Activated CD8-positive, alpha-beta memory T cell treated with anti-CD3 and anti-CD28 coated beads, Interleukin-2, amount 50 U/mL, for 48 hours (primary cell): ENCODE results near the gene HEXIM2.
"Not testable (repeated sequence)": the region's sequence is repeated elsewhere in the genome, so short reads cannot be mapped to it uniquely, and the experiment has no call there.

Experiments used
- DNase-seq: peaks from one replicate; pipeline ENCODE4 v3.0.0-alpha.2; 2020

The HEXIM2 gene

GRCh38 chr17:45171338-45172231 is 9.9 kb downstream of the HEXIM2 start:
- DNase-seq: no peak

GRCh38 chr17:45172232-45172540 is 10.5 kb downstream of the HEXIM2 start:
- no peak for DNase-seq

GRCh38 chr17:45172541-45173286 is 11.0 kb downstream of the HEXIM2 start:
- DNase-seq: peak; percentile 78

- DNase-seq: no peak
Observed at GRCh38 chr17:45175759-45176115, 14.1 kb downstream of the HEXIM2 start.

GRCh38 chr17:45177563-45177962 is 15.9 kb downstream of the HEXIM2 start:
- DNase-seq: no peak

- no peak for DNase-seq
Observed at GRCh38 chr17:45184144-45184543, 22.5 kb downstream of the HEXIM2 start.

- no peak for DNase-seq
Observed at GRCh38 chr17:45186801-45187354, 25.2 kb downstream of the HEXIM2 start.

GRCh38 chr17:45189009-45189408 is 27.3 kb downstream of the HEXIM2 start:
- no peak for DNase-seq

- no peak for DNase-seq
Observed at GRCh38 chr17:45190503-45191255, 29.0 kb downstream of the HEXIM2 start.

GRCh38 chr17:45195424-45195823 is 33.7 kb downstream of the HEXIM2 start:
- no peak for DNase-seq

GRCh38 chr17:45197108-45197507 is 35.4 kb downstream of the HEXIM2 start:
- no peak for DNase-seq

GRCh38 chr17:45197555-45198334 is 36.1 kb downstream of the HEXIM2 start:
- DNase-seq: peak; percentile 98

GRCh38 chr17:45200701-45201100 is 39.0 kb downstream of the HEXIM2 start:
- DNase-seq: no peak

GRCh38 chr17:45201457-45201856 is 39.8 kb downstream of the HEXIM2 start:
- no peak for DNase-seq

- not testable (repeated sequence) for DNase-seq
Observed at GRCh38 chr17:45201880-45202279, 40.2 kb downstream of the HEXIM2 start.

GRCh38 chr17:45218895-45219661 is 57.4 kb downstream of the HEXIM2 start:
- peak; percentile 99 for DNase-seq
